ENCODE results near the gene SPON1. TPM values are rescaled to one million over a fixed set of nuclear protein-coding genes. Genes with fewer than 3 reads are reported as not detected.

Gene SPON1
- total RNA-seq, 1 experiment from 2014 or later = not detected

- Histone ChIP-seq H3K79me2 (ENCODE audit: low read length) (no peaks in the 10 kb centered on the region), H3K36me3 (ENCODE audit: low read depth, low read length) (no peaks in the 10 kb centered on the region), H3K4me2 (ENCODE audit: low read length) (no peak overlapping the region), H3K9me3 (ENCODE audit: low read length) (no peaks in the 10 kb centered on the region), H3F3A (ENCODE audit: low read length, unreplicated experiment) (no peaks in the 10 kb centered on the region), H3K4me3 (ENCODE audit: low read length) (no peak overlapping the region), H2AFZ (ENCODE audit: low read length) (no peak overlapping the region), H3K9me2 (replicated peaks; ENCODE audit: low read length) (no peaks in the 10 kb centered on the region), H3K27ac (ENCODE audit: low read length) (no peak overlapping the region), H3K4me1 (ENCODE audit: insufficient read depth, low read length) (no peaks in the 10 kb centered on the region), H3K9ac (ENCODE audit: low read length) (no peak overlapping the region), H3K27me3 (ENCODE audit: low read length) (peaks cover 7% of the 10 kb centered on the region; the same call in 1 of the 2 replicates), H4K20me1 (ENCODE audit: low read length) (no peaks in the 10 kb centered on the region)
- CTCF ChIA-PET = no interaction called here
- ATAC-seq (no peak), DNase-seq (no peak)
- no TSS peak for BruUV-seq (replicated peaks)
- intact Hi-C loops (cut with micrococcal nuclease) = no loop called here
- POLR2A ChIA-PET (ENCODE audit: unreplicated experiment) = no interaction called here
- TF ChIP-seq EZH2 (IDR thresholded peaks at IDR 0.05; ENCODE audit: low read length, unreplicated experiment) (no peak), EZH2phosphoT487 (IDR thresholded peaks at IDR 0.05; ENCODE audit: borderline replicate concordance, low read length) (no peak), CTCF (conservative IDR thresholded peaks at IDR 0.05; ENCODE audit: low read depth, low read length) (no peak)
Measured at GRCh38 chr11:13958641-13959400, 3.7 kb upstream of the SPON1 start.

GRCh38 chr11:13962198-13962561, 343 bp upstream of the SPON1 start:
- no peak for TF ChIP-seq EZH2phosphoT487 (IDR thresholded peaks at IDR 0.05; ENCODE audit: borderline replicate concordance, low read length)
- TF ChIP-seq CTCF (conservative IDR thresholded peaks at IDR 0.05; ENCODE audit: low read depth, low read length) = no peak
- TF ChIP-seq EZH2 (IDR thresholded peaks at IDR 0.05; ENCODE audit: low read length, unreplicated experiment) = no peak
- no peaks in the 10 kb centered on the region for H3F3A ChIP-seq (ENCODE audit: low read length, unreplicated experiment)
- BruUV-seq (replicated peaks) = no TSS peak
- no peaks in the 10 kb centered on the region for H3K9me3 ChIP-seq (ENCODE audit: low read length)
- peaks cover 7% of the 10 kb centered on the region; the same call in 1 of the 2 replicates for H3K27me3 ChIP-seq (ENCODE audit: low read length)
- ChIA-PET POLR2A (ENCODE audit: unreplicated experiment) (no interaction called here), CTCF (no interaction called here)
- H3K27ac ChIP-seq (ENCODE audit: low read length) = no peak overlapping the region
- no peak overlapping the region for H3K4me3 ChIP-seq (ENCODE audit: low read length)
- no peak overlapping the region for H3K9ac ChIP-seq (ENCODE audit: low read length)
- H3K79me2 ChIP-seq (ENCODE audit: low read length) = no peaks in the 10 kb centered on the region
- H2AFZ ChIP-seq (ENCODE audit: low read length) = no peak overlapping the region
- intact Hi-C loops (cut with micrococcal nuclease) = no loop called here
- H3K36me3 ChIP-seq (ENCODE audit: low read depth, low read length) = no peaks in the 10 kb centered on the region
- no peaks in the 10 kb centered on the region for H3K4me1 ChIP-seq (ENCODE audit: insufficient read depth, low read length)
- DNase-seq (no peak), ATAC-seq (no peak)
- no peaks in the 10 kb centered on the region for H4K20me1 ChIP-seq (ENCODE audit: low read length)
- H3K9me2 ChIP-seq (replicated peaks; ENCODE audit: low read length) = no peaks in the 10 kb centered on the region
- no peak overlapping the region for H3K4me2 ChIP-seq (ENCODE audit: low read length)

- POLR2A ChIA-PET (ENCODE audit: unreplicated experiment) = no interaction called here
Measured at GRCh38 chr11:13963169-13963948, 836 bp downstream of the SPON1 start.

More at GRCh38 chr11:13963169-13963948, 836 bp downstream of the SPON1 start:
- H3K27me3 ChIP-seq (ENCODE audit: low read length) = peaks cover 4% of the 10 kb centered on the region; the same call in 1 of the 2 replicates
- DNase-seq = no peak
- no peaks in the 10 kb centered on the region for H3K4me1 ChIP-seq (ENCODE audit: insufficient read depth, low read length)
- no peaks in the 10 kb centered on the region for H4K20me1 ChIP-seq (ENCODE audit: low read length)
- H2AFZ ChIP-seq (ENCODE audit: low read length) = no peak overlapping the region
- H3K9me3 ChIP-seq (ENCODE audit: low read length) = no peaks in the 10 kb centered on the region
- no peak for TF ChIP-seq CTCF (conservative IDR thresholded peaks at IDR 0.05; ENCODE audit: low read depth, low read length)
- BruUV-seq (replicated peaks) = no TSS peak
- no peak overlapping the region for H3K4me2 ChIP-seq (ENCODE audit: low read length)
- H3K4me3 ChIP-seq (ENCODE audit: low read length) = no peak overlapping the region
- no peaks in the 10 kb centered on the region for H3K9me2 ChIP-seq (replicated peaks; ENCODE audit: low read length)
- intact Hi-C loops (cut with micrococcal nuclease) = no loop called here
- ATAC-seq = no peak
- no peaks in the 10 kb centered on the region for H3K36me3 ChIP-seq (ENCODE audit: low read depth, low read length)
- H3K27ac ChIP-seq (ENCODE audit: low read length) = no peak overlapping the region
- H3K9ac ChIP-seq (ENCODE audit: low read length) = no peak overlapping the region
- no peaks in the 10 kb centered on the region for H3F3A ChIP-seq (ENCODE audit: low read length, unreplicated experiment)
- CTCF ChIA-PET = no interaction called here
- H3K79me2 ChIP-seq (ENCODE audit: low read length) = no peaks in the 10 kb centered on the region
